HEK293 (cell line): ENCODE measurements around the gene UBE2Q1.

ENCODE experiments used
- ATF2 ChIP-seq: fragments of 450-650 bp; formaldehyde crosslinking; IDR thresholded peaks from 2 replicates; pipeline ENCODE4 v1.5.1; 2016; ENCODE audit warnings: missing biosample characterization, missing genetic modification characterization, low read depth
- BCL11B ChIP-seq: fragments of 450-650 bp; formaldehyde crosslinking; IDR thresholded peaks from 2 replicates; pipeline ENCODE4 v1.5.1; 2016; ENCODE audit warnings: low read depth, missing biosample characterization, missing genetic modification characterization
- EGR2 ChIP-seq: fragments of 450-650 bp; formaldehyde crosslinking; IDR thresholded peaks from 2 replicates; pipeline ENCODE4 v1.5.1; 2016; ENCODE audit warnings: low read depth, missing biosample characterization, missing genetic modification characterization
- GLIS2 ChIP-seq: fragments of 450-650 bp; formaldehyde crosslinking; IDR thresholded peaks from 2 replicates; pipeline ENCODE4 v1.5.1; 2016; ENCODE audit warnings: missing biosample characterization, missing genetic modification characterization
- IKZF3 ChIP-seq: fragments of 450-650 bp; IDR thresholded peaks from 2 replicates; pipeline ENCODE4 v1.5.0; 2018; ENCODE audit warnings: missing biosample characterization, mild to moderate bottlenecking, missing genetic modification characterization, moderate library complexity
- INSM2 ChIP-seq: fragments of 450-650 bp; formaldehyde crosslinking; IDR thresholded peaks from 2 replicates; pipeline ENCODE4 v1.5.1; 2016; ENCODE audit warnings: missing biosample characterization, missing genetic modification characterization
- PRDM2 ChIP-seq: fragments of 450-650 bp; formaldehyde crosslinking; IDR thresholded peaks from 2 replicates; pipeline ENCODE4 v1.5.1; 2016; ENCODE audit warnings: missing biosample characterization, missing genetic modification characterization, borderline replicate concordance
- PRDM6 ChIP-seq: fragments of 450-650 bp; formaldehyde crosslinking; IDR thresholded peaks from 2 replicates; pipeline ENCODE4 v1.5.1; 2017; ENCODE audit warnings: missing biosample characterization, missing genetic modification characterization
- SCRT1 ChIP-seq: fragments of 450-650 bp; formaldehyde crosslinking; IDR thresholded peaks from 2 replicates; pipeline ENCODE4 v1.5.1; 2016; ENCODE audit warnings: missing biosample characterization, missing genetic modification characterization, borderline replicate concordance
- SCRT2 ChIP-seq: fragments of 450-650 bp; formaldehyde crosslinking; IDR thresholded peaks from 2 replicates; pipeline ENCODE4 v1.5.1; 2016; ENCODE audit warnings: missing biosample characterization, missing genetic modification characterization
- TRIM28 ChIP-seq: IDR thresholded peaks from 2 replicates; pipeline ENCODE4 v1.6.1; 2011; ENCODE audit warnings: low read length, control low read depth, borderline replicate concordance
- ZBTB7A ChIP-seq: fragments of 450-650 bp; formaldehyde crosslinking; IDR thresholded peaks from 2 replicates; pipeline ENCODE4 v1.5.1; 2016; ENCODE audit warnings: low read depth, missing biosample characterization, missing genetic modification characterization
- ZEB2 ChIP-seq: fragments of 450-650 bp; formaldehyde crosslinking; IDR thresholded peaks from 2 replicates; pipeline ENCODE4 v1.5.1; 2016; ENCODE audit warnings: missing biosample characterization, missing genetic modification characterization
- ZIC2 ChIP-seq: fragments of 450-650 bp; formaldehyde crosslinking; IDR thresholded peaks from 2 replicates; pipeline ENCODE4 v1.5.1; 2016; ENCODE audit warnings: missing biosample characterization, missing genetic modification characterization
- ZNF114 ChIP-seq: fragments of 450-650 bp; formaldehyde crosslinking; IDR thresholded peaks from 2 replicates; pipeline ENCODE4 v1.5.0; 2017; ENCODE audit warnings: missing biosample characterization, missing genetic modification characterization
- ZNF132 ChIP-seq: fragments of 450-650 bp; formaldehyde crosslinking; IDR thresholded peaks from 2 replicates; pipeline ENCODE4 v1.5.1; 2017; ENCODE audit warnings: missing biosample characterization, missing genetic modification characterization, borderline replicate concordance
- ZNF19 ChIP-seq: fragments of 450-650 bp; formaldehyde crosslinking; IDR thresholded peaks from 2 replicates; pipeline ENCODE4; 2016; ENCODE audit warnings: missing biosample characterization, missing genetic modification characterization, low read depth
- ZNF2 ChIP-seq: fragments of 450-650 bp; formaldehyde crosslinking; IDR thresholded peaks from 2 replicates; pipeline ENCODE4 v1.5.1; 2016; ENCODE audit warnings: missing biosample characterization, missing genetic modification characterization
- ZNF48 ChIP-seq: fragments of 450-650 bp; formaldehyde crosslinking; IDR thresholded peaks from 2 replicates; pipeline ENCODE4 v1.5.1; 2016; ENCODE audit warnings: missing biosample characterization, missing genetic modification characterization
- ZNF513 ChIP-seq: fragments of 450-650 bp; IDR thresholded peaks from 2 replicates; pipeline ENCODE4 v1.5.1; 2018; ENCODE audit warnings: missing biosample characterization, missing genetic modification characterization
- ZNF544 ChIP-seq: fragments of 450-650 bp; formaldehyde crosslinking; IDR thresholded peaks from 2 replicates; pipeline ENCODE4 v1.5.0; 2017; ENCODE audit warnings: missing biosample characterization, missing genetic modification characterization
- ZNF585B ChIP-seq: fragments of 450-650 bp; formaldehyde crosslinking; IDR thresholded peaks from 2 replicates; pipeline ENCODE4 v1.5.1; 2016; ENCODE audit warnings: missing biosample characterization, missing genetic modification characterization
- ZNF600 ChIP-seq: fragments of 450-650 bp; formaldehyde crosslinking; IDR thresholded peaks from 2 replicates; pipeline ENCODE4 v1.5.1; 2016; ENCODE audit warnings: missing biosample characterization, missing genetic modification characterization
- ZNF664 ChIP-seq: fragments of 450-650 bp; formaldehyde crosslinking; IDR thresholded peaks from 2 replicates; pipeline ENCODE4 v1.5.1; 2016; ENCODE audit warnings: missing biosample characterization, missing genetic modification characterization
- ZNF670 ChIP-seq: fragments of 450-650 bp; formaldehyde crosslinking; IDR thresholded peaks from 2 replicates; pipeline ENCODE4 v1.5.1; 2016; ENCODE audit warnings: missing biosample characterization, missing genetic modification characterization, low read depth
- ZNF707 ChIP-seq: fragments of 450-650 bp; formaldehyde crosslinking; IDR thresholded peaks from 2 replicates; pipeline ENCODE4 v1.5.1; 2016; ENCODE audit warnings: missing biosample characterization, missing genetic modification characterization
- ZNF837 ChIP-seq: fragments of 450-650 bp; formaldehyde crosslinking; IDR thresholded peaks from 2 replicates; pipeline ENCODE4 v1.5.1; 2016; ENCODE audit warnings: missing biosample characterization, missing genetic modification characterization
- ZSCAN18 ChIP-seq: fragments of 450-650 bp; formaldehyde crosslinking; IDR thresholded peaks from 2 replicates; pipeline ENCODE4 v1.5.1; 2016; ENCODE audit warnings: missing biosample characterization, missing genetic modification characterization

The UBE2Q1 gene

GRCh38 chr1:154559466-154560044, 1.1 kb upstream of the UBE2Q1 start (continued):
- TF ChIP-seq ZNF132: no peak
- TF ChIP-seq BCL11B (tag by site-specific recombination): no peak
- no peak for TF ChIP-seq ZNF707 (tag by site-specific recombination)
- no peak for TF ChIP-seq PRDM6 (tag by site-specific recombination)
- TF ChIP-seq ZIC2 (tag by site-specific recombination): no peak
- TF ChIP-seq PRDM2 (tag by site-specific recombination): no peak
- no peak for TF ChIP-seq SCRT2
- TF ChIP-seq EGR2 (tag by site-specific recombination): no peak
- no peak for TF ChIP-seq ZNF544 (tag by site-specific recombination)
- no peak for TF ChIP-seq ZNF837 (tag by site-specific recombination)
- TF ChIP-seq IKZF3 (tag by site-specific recombination): 0 out of 2 replicates have a peak, but pooled peaks have one; percentile 54
- TF ChIP-seq SCRT1 (tag by site-specific recombination): no peak
- no peak for TF ChIP-seq ATF2 (tag by site-specific recombination)
- no peak for TF ChIP-seq ZNF513
- TF ChIP-seq ZNF2: 0 out of 2 replicates have a peak, but pooled peaks have one; percentile 21
- no peak for TF ChIP-seq ZNF48
- no peak for TF ChIP-seq ZSCAN18 (tag by site-specific recombination)
- no peak for TF ChIP-seq ZNF670
- TF ChIP-seq ZNF600: 0 out of 2 replicates have a peak, but pooled peaks have one; percentile 44
- peak; percentile 88 for TF ChIP-seq TRIM28
- TF ChIP-seq ZNF664: no peak
- no peak for TF ChIP-seq INSM2
- TF ChIP-seq GLIS2 (tag by site-specific recombination): no peak
- no peak for TF ChIP-seq ZNF585B (tag by site-specific recombination)
- TF ChIP-seq ZNF114 (tag by site-specific recombination): no peak
- no peak for TF ChIP-seq ZEB2
- TF ChIP-seq ZNF19 (tag by site-specific recombination): no peak
- TF ChIP-seq ZBTB7A (tag by site-specific recombination): no peak
